GM23338 (cell line): ENCODE results near the gene MAPRE3. TPM values are rescaled to one million over a fixed set of nuclear protein-coding genes. Genes with fewer than 3 reads are reported as not detected.

ENCODE experiments used
- ATAC-seq: fragments of 200-7000 bp; cut with Tn5 transposase; 3 replicates; pipeline ENCODE4 v1.9.1; 2020
- DNase-seq: peaks from one replicate; pipeline ENCODE4 v3.0.0-alpha.2; 2015; ENCODE audit warnings: low spot score
- H2AFZ ChIP-seq: fragments of 200-600 bp; sonication (generic); 2 replicates; pipeline ENCODE4 v1.8.0; 2016; ENCODE audit warnings: antibody characterized with exemption, mild to moderate bottlenecking, moderate library complexity
- H3F3A ChIP-seq: fragments of 200-600 bp; sonication (generic); replicated peaks from 2 replicates; pipeline ENCODE4 v1.8.0; 2017; ENCODE audit warnings: antibody characterized with exemption, mixed run types, low read depth
- H3K27ac ChIP-seq: fragments of 200-600 bp; sonication (generic); 2 replicates; pipeline ENCODE4 v1.6.1; 2016; ENCODE audit warnings: low read depth
- H3K27me3 ChIP-seq: fragments of 200-600 bp; sonication (generic); 2 replicates; pipeline ENCODE4 v1.8.0; 2016; ENCODE audit warnings: mild to moderate bottlenecking, mixed run types, moderate library complexity; ENCODE audit not compliant: insufficient read depth
- H3K36me3 ChIP-seq: fragments of 200-600 bp; sonication (generic); 2 replicates; pipeline ENCODE4 v1.8.0; 2016; ENCODE audit warnings: mild to moderate bottlenecking; ENCODE audit not compliant: insufficient read depth
- H3K4me1 ChIP-seq: fragments of 200-600 bp; sonication (generic); 2 replicates; pipeline ENCODE4 v1.8.0; 2016; ENCODE audit warnings: mild to moderate bottlenecking, moderate library complexity; ENCODE audit not compliant: insufficient read depth
- H3K4me2 ChIP-seq: fragments of 200-600 bp; sonication (generic); 2 replicates; pipeline ENCODE4 v1.7.1; 2017; ENCODE audit warnings: mixed run types
- H3K4me3 ChIP-seq: fragments of 200-600 bp; sonication (generic); 2 replicates; pipeline ENCODE4 v1.6.1; 2016; ENCODE audit warnings: mixed run types
- H3K79me2 ChIP-seq: fragments of 200-600 bp; sonication (generic); replicated peaks from 2 replicates; pipeline ENCODE4 v1.8.0; 2017; ENCODE audit warnings: mild to moderate bottlenecking; ENCODE audit not compliant: insufficient read depth
- H3K9me2 ChIP-seq: fragments of 200-600 bp; sonication (generic); 2 replicates; pipeline ENCODE4 v1.8.0; 2017; ENCODE audit not compliant: insufficient read depth
- H4K20me1 ChIP-seq: fragments of 200-600 bp; sonication (generic); replicated peaks from 2 replicates; pipeline ENCODE4 v1.8.0; 2017; ENCODE audit warnings: mild to moderate bottlenecking; ENCODE audit not compliant: insufficient read depth
- H3K27ac Mint-ChIP-seq: 2 replicates; pipeline ENCODE4 v1.8.0; 2020; ENCODE audit warnings: inconsistent platforms, mild to moderate bottlenecking, moderate library complexity, mixed read lengths
- H3K27me3 Mint-ChIP-seq: 3 replicates; pipeline ENCODE4 v1.8.0; 2022; ENCODE audit warnings: low read depth, mild to moderate bottlenecking, moderate library complexity, mixed read lengths, inconsistent platforms; ENCODE audit not compliant: insufficient read depth, poor library complexity
- H3K36me3 Mint-ChIP-seq: 3 replicates; pipeline ENCODE4 v1.8.0; 2021; ENCODE audit warnings: low read depth, mild to moderate bottlenecking, inconsistent platforms, moderate library complexity, mixed read lengths
- H3K4me1 Mint-ChIP-seq: 3 replicates; pipeline ENCODE4 v1.8.0; 2020; ENCODE audit warnings: mild to moderate bottlenecking, inconsistent platforms, mixed read lengths
- H3K4me3 Mint-ChIP-seq: 3 replicates; pipeline ENCODE4 v1.8.0; 2021; ENCODE audit warnings: moderate library complexity, mild to moderate bottlenecking, inconsistent platforms, mixed read lengths
- H3K9me3 Mint-ChIP-seq: 3 replicates; pipeline ENCODE4 v1.8.0; 2020; ENCODE audit warnings: moderate library complexity, mild to moderate bottlenecking, inconsistent platforms, mixed read lengths
- CREB1 ChIP-seq: fragments of 250-450 bp; sonication (Bioruptor Pico); IDR thresholded peaks from 2 replicates; pipeline ENCODE4 v1.5.0; 2020; ENCODE audit warnings: low read depth, mild to moderate bottlenecking, moderate library complexity
- ETS1 ChIP-seq: IDR thresholded peaks from 2 replicates; pipeline ENCODE4 v1.6.1; 2016; ENCODE audit warnings: antibody characterized with exemption
- EZH2 ChIP-seq: fragments of 200-600 bp; sonication (generic); IDR thresholded peaks from one replicate; pipeline ENCODE4 v1.8.0; 2017; ENCODE audit warnings: antibody characterized with exemption, mild to moderate bottlenecking, low read depth; ENCODE audit not compliant: unreplicated experiment
- EZH2phosphoT487 ChIP-seq: fragments of 200-600 bp; sonication (generic); IDR thresholded peaks from one replicate; pipeline ENCODE4 v1.8.1; 2018; ENCODE audit warnings: antibody characterized with exemption; ENCODE audit not compliant: unreplicated experiment
- JUNB ChIP-seq: IDR thresholded peaks from one replicate; pipeline ENCODE4 v1.6.1; 2016; ENCODE audit warnings: antibody characterized with exemption; ENCODE audit not compliant: unreplicated experiment
- NANOG ChIP-seq: IDR thresholded peaks from 2 replicates; pipeline ENCODE4 v1.6.1; 2016; ENCODE audit warnings: antibody characterized with exemption, borderline replicate concordance
- REST ChIP-seq: IDR thresholded peaks from one replicate; pipeline ENCODE4 v1.6.1; 2018; ENCODE audit warnings: antibody characterized with exemption; ENCODE audit not compliant: unreplicated experiment
- ZNF114 ChIP-seq: fragments of 250-450 bp; sonication (Bioruptor Pico); IDR thresholded peaks from 2 replicates; pipeline ENCODE4 v1.5.0; 2020; ENCODE audit warnings: mild to moderate bottlenecking, moderate library complexity
- ZNF331 ChIP-seq: fragments of 250-450 bp; sonication (Bioruptor Pico); IDR thresholded peaks from 2 replicates; pipeline ENCODE4 v1.5.0; 2020; ENCODE audit warnings: low read depth, mild to moderate bottlenecking, moderate library complexity
- polyA plus RNA-seq: library from polyadenylated mRNA; unstranded; fragments of >200 nt; fragmentation: Nextera tagmentation; extraction: Ambion mirVana; gene quantifications from 2 replicates; pipeline ENCODE4 v1.2.1, GENCODE V29; 2016
- total RNA-seq: library from RNA; depleted of rRNA; stranded (reverse); fragments of >200 nt; shearing (Covaris generic); gene quantifications from 2 replicates; pipeline ENCODE4 v1.2.3, GENCODE V29; 2014

Gene MAPRE3
- total and polyA plus RNA-seq, 2 experiments from 2014 or later, result 3.3 to 4.5 TPM

- no peaks in the 10 kb centered on the region for H3F3A ChIP-seq
- Mint-ChIP-seq H3K27me3 (peaks cover 1% of the 10 kb centered on the region), H3K4me3 (no peak overlapping the region), H3K9me3 (no peaks in the 10 kb centered on the region), H3K4me1 (peaks cover 2% of the 10 kb centered on the region; the same call in 2 of the 3 replicates), H3K27ac (no peak overlapping the region), H3K36me3 (no peaks in the 10 kb centered on the region)
- no peak overlapping the region for H3K27ac ChIP-seq
- ATAC-seq (no peak), DNase-seq (no peak)
- H3K79me2 ChIP-seq, result no peaks in the 10 kb centered on the region
- H3K4me1 ChIP-seq, result no peaks in the 10 kb centered on the region
- H3K4me2 ChIP-seq, result no peak overlapping the region
- H3K36me3 ChIP-seq, result no peaks in the 10 kb centered on the region
- no peak overlapping the region for H2AFZ ChIP-seq
- H3K9me2 ChIP-seq, result no peaks in the 10 kb centered on the region
- H3K4me3 ChIP-seq, result no peak overlapping the region
- no peaks in the 10 kb centered on the region; the same call in 1 of the 2 replicates for H4K20me1 ChIP-seq
- no peaks in the 10 kb centered on the region for H3K27me3 ChIP-seq
- TF ChIP-seq ZNF331 (CRISPR knock-in tag) (no peak), JUNB (no peak), CREB1 (no peak), ETS1 (no peak)
Observed at GRCh38 chr2:26985807-26986206, 15.4 kb downstream of the MAPRE3 start.

- no peaks in the 10 kb centered on the region; the same call in 1 of the 2 replicates for H4K20me1 ChIP-seq
- Mint-ChIP-seq H3K4me3 (no peak overlapping the region), H3K36me3 (no peaks in the 10 kb centered on the region), H3K27me3 (peaks cover 1% of the 10 kb centered on the region), H3K9me3 (no peaks in the 10 kb centered on the region), H3K4me1 (peaks cover 2% of the 10 kb centered on the region; the same call in 2 of the 3 replicates), H3K27ac (no peak overlapping the region)
- H3K4me2 ChIP-seq, result no peak overlapping the region
- H3K4me3 ChIP-seq, result no peak overlapping the region
- ATAC-seq, result no peak
- H3K27ac ChIP-seq, result no peak overlapping the region
- H3F3A ChIP-seq, result no peaks in the 10 kb centered on the region
- H3K4me1 ChIP-seq, result no peaks in the 10 kb centered on the region
- H2AFZ ChIP-seq, result no peak overlapping the region
- DNase-seq, result no peak
- no peaks in the 10 kb centered on the region for H3K79me2 ChIP-seq
- TF ChIP-seq EZH2 (no peak), ZNF114 (CRISPR knock-in tag) (no peak), EZH2phosphoT487 (no peak), CREB1 (no peak), JUNB (no peak), REST (no peak), NANOG (no peak)
- no peaks in the 10 kb centered on the region for H3K27me3 ChIP-seq
- no peaks in the 10 kb centered on the region for H3K36me3 ChIP-seq
- H3K9me2 ChIP-seq, result no peaks in the 10 kb centered on the region
Observed at GRCh38 chr2:26986576-26986975, 16.1 kb downstream of the MAPRE3 start.
